Activated CD4-positive, alpha-beta T cell treated with anti-CD3 and anti-CD28 coated beads for 24 hours (primary cell): Measurements from ENCODE around the gene SLC6A3.
"Not testable (repeated sequence)": the region's sequence is repeated elsewhere in the genome, so short reads cannot be mapped to it uniquely, and the experiment has no call there.

Experiments
- DNase-seq, 2 donors: peaks; one replicate each; pipeline ENCODE4 v3.0.0-alpha.2; 2020; ENCODE audit warnings: low read depth in 2 of 2

Gene SLC6A3

GRCh38 chr5:1478271-1479035, 33.2 kb upstream of the SLC6A3 start:
- DNase-seq: no peak

- DNase-seq: no peak
Observed at GRCh38 chr5:1477341-1477740, 32.1 kb upstream of the SLC6A3 start.

GRCh38 chr5:1476967-1477310, 31.7 kb upstream of the SLC6A3 start:
- no peak for DNase-seq

GRCh38 chr5:1476181-1476966, 31.1 kb upstream of the SLC6A3 start:
- DNase-seq: no peak

- DNase-seq: not testable (repeated sequence)
Observed at GRCh38 chr5:1475544-1475900, 30.3 kb upstream of the SLC6A3 start.

- no peak for DNase-seq
Observed at GRCh38 chr5:1474866-1475543, 29.8 kb upstream of the SLC6A3 start.

- no peak for DNase-seq
Observed at GRCh38 chr5:1474183-1474839, 29.1 kb upstream of the SLC6A3 start.

- DNase-seq: no peak
Observed at GRCh38 chr5:1473746-1474145, 28.5 kb upstream of the SLC6A3 start.

- DNase-seq: no peak
Observed at GRCh38 chr5:1472964-1473628, 27.9 kb upstream of the SLC6A3 start.

GRCh38 chr5:1471997-1472963, 27.0 kb upstream of the SLC6A3 start:
- DNase-seq: no peak

GRCh38 chr5:1471240-1471853, 26.1 kb upstream of the SLC6A3 start:
- DNase-seq: no peak

GRCh38 chr5:1470762-1471211, 25.5 kb upstream of the SLC6A3 start:
- no peak for DNase-seq

- DNase-seq: no peak
Observed at GRCh38 chr5:1468629-1469527, 23.6 kb upstream of the SLC6A3 start.

- no peak for DNase-seq
Observed at GRCh38 chr5:1468247-1468612, 23.0 kb upstream of the SLC6A3 start.

- DNase-seq: no peak
Observed at GRCh38 chr5:1467341-1468246, 22.4 kb upstream of the SLC6A3 start.

GRCh38 chr5:1466631-1467265, 21.5 kb upstream of the SLC6A3 start:
- DNase-seq: no peak

- no peak for DNase-seq
Observed at GRCh38 chr5:1465966-1466471, 20.8 kb upstream of the SLC6A3 start.
